Measurements from ENCODE around the gene PCDHGA8.
"Not testable (repeated sequence)": the region's sequence is repeated elsewhere in the genome, so short reads cannot be mapped to it uniquely, and the experiment has no call there.

The PCDHGA8 gene

GRCh38 chr5:141403387-141403786, 11.0 kb downstream of the PCDHGA8 start:
- no peak for DNase-seq

DNA sequence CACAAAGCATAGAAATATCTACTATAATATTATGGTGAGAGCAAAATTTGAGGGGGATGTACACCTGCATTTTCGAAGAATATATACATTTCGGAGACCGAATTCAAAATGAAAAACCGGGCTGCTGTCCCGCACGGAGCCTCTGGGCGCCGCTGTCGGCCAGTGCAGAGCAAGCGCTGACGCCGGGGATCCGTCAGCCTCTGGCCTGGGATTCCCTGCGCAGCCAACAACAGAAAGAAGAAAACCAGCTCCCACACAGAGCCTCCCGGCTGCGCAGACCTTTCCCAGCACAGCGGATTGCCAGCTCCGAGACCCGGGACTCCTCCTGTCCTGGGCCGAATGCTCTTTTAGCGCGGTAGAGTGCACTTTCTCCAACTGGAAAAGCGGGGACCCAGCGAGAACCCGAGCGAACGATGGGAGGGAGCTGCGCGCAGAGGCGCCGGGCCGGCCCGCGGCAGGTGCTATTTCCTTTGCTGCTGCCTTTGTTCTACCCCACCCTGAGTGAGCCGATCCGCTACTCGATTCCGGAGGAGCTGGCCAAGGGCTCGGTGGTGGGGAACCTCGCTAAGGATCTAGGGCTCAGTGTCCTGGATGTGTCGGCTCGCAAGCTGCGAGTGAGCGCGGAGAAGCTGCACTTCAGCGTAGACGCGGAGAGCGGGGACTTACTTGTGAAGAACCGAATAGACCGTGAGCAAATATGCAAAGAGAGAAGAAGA, 15.5 kb downstream of the PCDHGA8 start, which contains the start of gene PCDHGB6:
TSS of gene PCDHGB6 (plus strand) at position 232 of the 716 bp plus-strand sequence. CDS start at position 414, 182 bp downstream.
- DNase-seq = peak; percentile 53

GRCh38 chr5:141409598-141410306, 17.3 kb downstream of the PCDHGA8 start:
- DNase-seq = no peak

DNA sequence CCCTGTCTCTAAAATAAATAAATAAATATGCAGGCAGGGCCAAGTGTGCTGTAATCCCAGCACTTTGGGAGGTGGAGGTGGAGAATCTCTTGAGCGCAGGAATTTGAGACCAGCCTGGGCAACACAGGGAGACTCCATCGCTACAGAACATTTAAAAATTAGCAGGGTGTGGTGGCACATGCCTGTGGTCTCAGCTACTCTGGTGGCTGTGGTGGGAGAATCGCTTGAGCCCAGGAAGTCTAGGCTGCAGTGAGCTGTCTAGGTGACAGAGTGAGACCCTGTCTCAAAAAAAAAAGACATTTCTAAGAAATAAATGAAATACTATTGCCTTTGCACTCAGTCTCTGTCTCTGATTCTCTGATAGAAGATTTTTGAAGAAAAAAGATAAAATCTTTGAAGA, 19.1 kb downstream of the PCDHGA8 start:
- DNase-seq = no peak

- DNase-seq = peak; percentile 75
Observed at GRCh38 chr5:141412854-141413539, 20.6 kb downstream of the PCDHGA8 start, which contains the start of gene PCDHGA10. Gene PCDHGA10, plus strand, starts transcription at chr5:141412987. Its CDS starts 189 bp downstream, at chr5:141413176.

GRCh38 chr5:141413540-141414069, 21.2 kb downstream of the PCDHGA8 start:
- no peak for DNase-seq

DNA sequence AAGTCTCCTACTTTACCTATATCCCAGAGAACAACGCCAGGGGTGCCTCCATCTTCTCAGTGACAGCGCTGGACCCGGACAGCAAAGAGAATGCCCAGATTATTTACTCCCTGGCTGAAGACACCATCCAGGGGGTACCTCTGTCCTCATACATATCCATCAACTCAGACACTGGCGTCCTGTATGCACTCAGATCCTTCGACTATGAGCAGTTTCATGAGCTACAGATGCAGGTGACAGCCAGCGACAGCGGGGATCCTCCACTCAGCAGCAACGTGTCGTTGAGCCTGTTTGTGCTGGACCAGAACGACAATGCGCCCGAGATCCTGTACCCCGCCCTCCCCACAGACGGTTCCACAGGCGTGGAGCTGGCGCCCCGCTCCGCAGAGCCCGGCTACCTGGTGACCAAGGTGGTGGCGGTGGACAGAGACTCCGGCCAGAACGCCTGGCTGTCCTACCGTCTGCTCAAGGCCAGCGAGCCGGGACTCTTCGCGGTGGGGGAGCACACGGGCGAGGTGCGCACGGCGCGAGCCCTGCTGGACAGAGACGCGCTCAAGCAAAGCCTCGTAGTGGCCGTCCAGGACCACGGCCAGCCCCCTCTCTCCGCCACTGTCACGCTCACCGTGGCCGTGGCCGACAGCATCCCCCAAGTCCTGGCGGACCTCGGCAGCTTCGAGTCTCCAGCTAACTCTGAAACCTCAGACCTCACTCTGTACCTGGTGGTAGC, 22.3 kb downstream of the PCDHGA8 start:
- not testable (repeated sequence) for DNase-seq

DNA sequence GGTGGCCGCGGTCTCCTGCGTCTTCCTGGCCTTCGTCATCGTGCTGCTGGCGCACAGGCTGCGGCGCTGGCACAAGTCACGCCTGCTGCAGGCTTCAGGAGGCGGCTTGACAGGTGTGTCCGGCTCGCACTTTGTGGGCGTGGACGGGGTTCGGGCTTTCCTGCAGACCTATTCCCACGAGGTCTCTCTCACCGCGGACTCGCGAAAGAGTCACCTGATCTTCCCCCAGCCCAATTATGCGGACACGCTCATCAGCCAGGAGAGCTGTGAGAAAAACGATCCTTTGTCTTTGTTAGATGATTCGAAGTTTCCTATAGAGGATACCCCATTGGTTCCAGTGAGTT, 22.8 kb downstream of the PCDHGA8 start:
- DNase-seq = not testable (repeated sequence)

DNA sequence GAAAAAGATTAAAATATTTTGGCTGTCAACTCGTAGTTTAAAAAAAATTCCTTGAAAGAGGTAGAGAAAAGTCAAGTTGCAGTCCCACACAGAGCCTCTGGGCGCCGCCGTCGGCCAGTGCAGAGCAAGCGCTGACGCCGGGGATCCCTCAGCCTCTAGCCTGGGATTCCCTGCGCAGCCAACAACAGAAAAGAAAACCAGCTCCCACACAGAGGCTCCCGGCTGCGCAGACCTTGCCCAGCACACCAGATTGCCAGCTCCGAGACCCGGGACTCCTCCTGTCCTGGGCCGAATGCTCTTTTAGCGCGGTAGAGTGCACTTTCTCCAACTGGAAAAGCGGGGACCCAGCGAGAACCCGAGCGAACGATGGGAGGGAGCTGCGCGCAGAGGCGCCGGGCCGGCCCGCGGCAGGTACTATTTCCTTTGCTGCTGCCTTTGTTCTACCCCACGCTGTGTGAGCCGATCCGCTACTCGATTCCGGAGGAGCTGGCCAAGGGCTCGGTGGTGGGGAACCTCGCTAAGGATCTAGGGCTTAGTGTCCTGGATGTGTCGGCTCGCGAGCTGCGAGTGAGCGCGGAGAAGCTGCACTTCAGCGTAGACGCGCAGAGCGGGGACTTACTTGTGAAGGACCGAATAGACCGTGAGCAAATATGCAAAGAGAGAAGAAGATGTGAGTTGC, 25.2 kb downstream of the PCDHGA8 start, which contains the start of gene PCDHGB7:
TSS of gene PCDHGB7 (plus strand) at position 184 of the 679 bp plus-strand sequence. CDS start at position 367, 183 bp downstream.
- peak; percentile 85 for DNase-seq

GRCh38 chr5:141419074-141419880, 26.8 kb downstream of the PCDHGA8 start:
- no peak for DNase-seq

DNA sequence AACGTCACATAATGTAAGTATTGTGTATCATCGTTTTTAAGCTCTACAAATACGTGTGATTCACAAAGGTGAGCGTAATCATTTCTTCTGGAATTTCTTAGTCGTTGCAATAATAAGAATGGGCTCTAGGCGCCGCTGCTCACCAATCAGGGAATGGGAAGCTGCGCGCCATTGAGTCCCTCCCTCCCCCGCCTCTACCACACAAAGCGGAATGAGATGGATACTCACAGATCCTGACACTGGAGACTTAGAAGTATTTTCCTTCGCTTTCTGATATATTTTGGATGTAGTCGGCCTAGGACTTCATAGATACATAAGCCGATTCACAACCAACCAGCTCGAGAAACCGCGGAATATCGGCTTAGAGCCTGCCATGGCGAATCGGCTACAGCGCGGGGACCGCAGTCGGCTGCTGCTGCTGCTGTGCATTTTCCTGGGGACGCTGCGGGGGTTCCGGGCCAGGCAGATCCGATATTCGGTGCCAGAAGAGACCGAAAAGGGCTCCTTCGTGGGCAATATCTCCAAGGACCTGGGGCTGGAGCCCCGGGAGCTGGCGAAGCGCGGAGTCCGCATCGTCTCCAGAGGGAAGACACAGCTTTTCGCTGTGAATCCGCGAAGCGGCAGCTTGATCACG, 28.5 kb downstream of the PCDHGA8 start, which contains the start of gene PCDHGA11:
TSS of gene PCDHGA11 (plus strand) at position 197 of the 634 bp plus-strand sequence. CDS start at position 374, 177 bp downstream.
- DNase-seq = peak; percentile 79

DNA sequence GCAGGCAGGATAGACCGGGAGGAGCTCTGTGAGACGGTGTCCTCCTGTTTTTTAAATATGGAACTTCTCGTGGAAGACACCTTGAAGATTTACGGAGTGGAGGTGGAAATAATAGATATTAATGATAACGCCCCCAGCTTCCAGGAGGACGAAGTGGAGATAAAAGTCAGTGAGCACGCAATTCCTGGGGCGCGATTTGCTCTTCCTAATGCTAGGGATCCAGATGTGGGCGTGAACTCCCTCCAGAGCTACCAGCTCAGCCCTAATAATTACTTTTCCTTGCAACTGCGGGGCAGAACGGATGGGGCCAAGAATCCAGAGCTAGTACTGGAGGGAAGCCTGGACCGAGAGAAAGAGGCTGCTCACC, 29.0 kb downstream of the PCDHGA8 start:
- DNase-seq = no peak

DNA sequence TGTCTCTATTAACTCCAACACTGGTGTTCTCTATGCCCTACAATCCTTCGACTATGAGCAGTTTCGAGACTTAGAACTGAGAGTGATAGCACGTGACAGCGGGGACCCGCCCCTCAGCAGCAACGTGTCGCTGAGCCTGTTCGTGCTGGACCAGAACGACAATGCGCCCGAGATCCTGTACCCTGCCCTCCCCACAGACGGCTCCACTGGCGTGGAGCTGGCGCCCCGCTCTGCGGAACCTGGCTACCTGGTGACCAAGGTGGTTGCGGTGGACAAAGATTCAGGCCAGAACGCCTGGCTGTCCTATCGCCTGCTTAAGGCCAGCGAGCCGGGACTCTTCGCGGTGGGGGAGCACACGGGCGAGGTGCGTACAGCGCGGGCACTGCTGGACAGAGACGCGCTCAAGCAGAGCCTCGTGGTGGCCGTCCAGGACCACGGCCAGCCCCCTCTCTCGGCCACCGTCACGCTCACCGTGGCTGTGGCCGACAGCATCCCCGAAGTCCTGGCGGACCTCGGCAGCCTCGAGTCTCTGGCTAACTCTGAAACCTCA, 30.4 kb downstream of the PCDHGA8 start:
- DNase-seq = no peak

- no peak for DNase-seq
Observed at GRCh38 chr5:141427783-141428426, 35.5 kb downstream of the PCDHGA8 start.

GRCh38 chr5:141430332-141431113, 38.1 kb downstream of the PCDHGA8 start, which contains the start of gene PCDHGA12:
Gene PCDHGA12, plus strand, starts transcription at chr5:141430507. Its CDS starts 253 bp downstream, at chr5:141430760.
- peak; percentile 95 for DNase-seq

DNA sequence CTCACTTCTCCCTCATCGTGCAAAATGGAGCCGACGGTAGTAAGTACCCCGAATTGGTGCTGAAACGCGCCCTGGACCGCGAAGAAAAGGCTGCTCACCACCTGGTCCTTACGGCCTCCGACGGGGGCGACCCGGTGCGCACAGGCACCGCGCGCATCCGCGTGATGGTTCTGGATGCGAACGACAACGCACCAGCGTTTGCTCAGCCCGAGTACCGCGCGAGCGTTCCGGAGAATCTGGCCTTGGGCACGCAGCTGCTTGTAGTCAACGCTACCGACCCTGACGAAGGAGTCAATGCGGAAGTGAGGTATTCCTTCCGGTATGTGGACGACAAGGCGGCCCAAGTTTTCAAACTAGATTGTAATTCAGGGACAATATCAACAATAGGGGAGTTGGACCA, 38.9 kb downstream of the PCDHGA8 start:
- DNase-seq = peak; percentile 62

- not testable (repeated sequence) for DNase-seq
Observed at GRCh38 chr5:141432308-141432707, 39.9 kb downstream of the PCDHGA8 start.

- not testable (repeated sequence) for DNase-seq
Observed at GRCh38 chr5:141432726-141433125, 40.3 kb downstream of the PCDHGA8 start.
